Upper lobe of left lung (tissue), 6 donors: ENCODE measurements around the gene EEF2K. TPM values are rescaled to one million over a fixed set of nuclear protein-coding genes. Genes with fewer than 3 reads are reported as not detected.

Experiments
- ATAC-seq, 2 donors: fragments of 200-7000 bp; cut with Tn5 transposase; one replicate each; pipeline ENCODE4 v1.9.1; 2022; ENCODE audit warnings: mild to moderate bottlenecking in 2 of 2, moderate library complexity in 2 of 2; ENCODE audit not compliant: low FRiP score in 2 of 2
- DNase-seq, 2 donors: peaks; one replicate each; pipeline ENCODE4 v3.0.0-alpha.2; 2019 to 2020
- H3K27ac ChIP-seq, 4 donors: fragments of 200-600 bp; sonication (generic); one replicate each; pipeline ENCODE4 v1.5.1; 2016 to 2019
- H3K27me3 ChIP-seq, 4 donors: fragments of 200-600 bp; sonication (generic); one replicate each; pipeline ENCODE4 v1.5.1; 2017 to 2019
- H3K36me3 ChIP-seq, 4 donors: fragments of 200-600 bp; sonication (generic); one replicate each; pipeline ENCODE4 v1.5.1; 2016 to 2019
- H3K4me1 ChIP-seq, 4 donors: fragments of 200-600 bp; sonication (generic); one replicate each; pipeline ENCODE4 v1.5.1; 2018 to 2019
- H3K4me3 ChIP-seq, 4 donors: fragments of 200-600 bp; sonication (generic); one replicate each; pipeline ENCODE4 v1.5.1; 2017 to 2019; ENCODE audit warnings: mild to moderate bottlenecking in 2 of 4, moderate library complexity in 1 of 4
- H3K9me3 ChIP-seq, 4 donors: fragments of 200-600 bp; sonication (generic); one replicate each; pipeline ENCODE4 v1.5.1; 2018 to 2019
- EP300 ChIP-seq, 4 donors: sonication (generic); formaldehyde crosslinking; IDR thresholded peaks; one replicate each; pipeline ENCODE4 v1.5.1; 2017; ENCODE audit warnings: antibody characterized with exemption in 4 of 4, control low read depth in 2 of 4
- POLR2A ChIP-seq, 4 donors: fragments of 450-650 bp; IDR thresholded peaks; one replicate each; pipeline ENCODE4 v1.5.1; 2016 to 2017; ENCODE audit warnings: antibody characterized with exemption in 4 of 4, mild to moderate bottlenecking in 2 of 4
- POLR2AphosphoS5 ChIP-seq, 2 donors: sonication (generic); formaldehyde crosslinking; IDR thresholded peaks; one replicate each; pipeline ENCODE4 v1.5.1; 2017; ENCODE audit warnings: antibody characterized with exemption in 2 of 2
- WGBS, 2 donors: methylation state at CpG; one replicate each; pipeline ENCODE4 v1.1.5; 2017 to 2018; 5-methylcytosine and 5-hydroxymethylcytosine counted together
- total RNA-seq, 6 donors: library from RNA; depleted of rRNA in 4 of 6; stranded (reverse); fragments of >200 nt in 4 of 6; gene quantifications; one replicate each; pipeline versions ENCODE4 v1.1.0 to v1.2.1, GENCODE V29; 2016 to 2021
- TF ChIP-seq, protein P1 (sequence below), 6 experiments: fragments of 450-650 bp in 4 of 6; fragments of 200-600 bp in 2 of 6; sonication (generic) in 2 of 6; IDR thresholded peaks; one replicate each; pipeline ENCODE4 v1.5.1; 2016 to 2019; ENCODE audit warnings: antibody characterized with exemption in 6 of 6
- donor health status: DM: no; HTN: no; CAD: no; lungs with moderate emphysema.
- donor health status: DM: no; HTN: yes; CAD: no; lungs with severe emphysema.

Gene EEF2K
- total RNA-seq, 6 donors from 2014 or later = 16.9 to 48.2 (median 29.2) TPM

DNA sequence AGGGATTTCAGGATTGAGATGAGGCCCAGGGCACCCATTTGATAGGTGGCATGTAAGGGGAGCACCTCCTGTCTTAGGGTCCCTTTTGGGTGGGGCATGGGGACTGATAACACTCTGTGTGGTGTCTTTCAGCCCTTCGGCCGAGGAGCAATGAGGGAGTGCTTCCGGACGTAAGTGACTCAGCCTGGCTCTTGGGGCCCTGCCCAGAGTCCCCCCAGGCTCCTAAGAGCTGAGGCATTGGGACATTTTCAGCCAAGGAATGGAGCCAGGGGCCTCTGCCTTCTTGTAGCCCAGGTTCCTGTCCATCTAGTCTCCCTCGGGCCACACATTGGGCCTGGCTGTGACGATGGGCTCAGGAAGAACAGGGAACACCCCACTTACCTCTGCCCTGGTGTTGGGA is 44.4 kb downstream of the EEF2K start:
- Histone ChIP-seq H3K4me1 (no peaks in the 10 kb centered on the region), H3K27ac (no peak overlapping the region), H3K4me3 (no peak overlapping the region), H3K9me3 (no peaks in the 10 kb centered on the region), H3K27me3 (no peaks in the 10 kb centered on the region), H3K36me3 (peaks cover 18 to 93% (median 50%) of the 10 kb centered on the region in 4 donors)
- DNase-seq (no peak), ATAC-seq (peak in 1 of 2 donors; percentile 37)
- 95 to 97% methylated on average over 6 of the region's 6 CpGs for WGBS, 2 donors
- TF ChIP-seq EP300 (IDR thresholded peaks at IDR 0.05) = no peak
- TF ChIP-seq, protein P1, sequence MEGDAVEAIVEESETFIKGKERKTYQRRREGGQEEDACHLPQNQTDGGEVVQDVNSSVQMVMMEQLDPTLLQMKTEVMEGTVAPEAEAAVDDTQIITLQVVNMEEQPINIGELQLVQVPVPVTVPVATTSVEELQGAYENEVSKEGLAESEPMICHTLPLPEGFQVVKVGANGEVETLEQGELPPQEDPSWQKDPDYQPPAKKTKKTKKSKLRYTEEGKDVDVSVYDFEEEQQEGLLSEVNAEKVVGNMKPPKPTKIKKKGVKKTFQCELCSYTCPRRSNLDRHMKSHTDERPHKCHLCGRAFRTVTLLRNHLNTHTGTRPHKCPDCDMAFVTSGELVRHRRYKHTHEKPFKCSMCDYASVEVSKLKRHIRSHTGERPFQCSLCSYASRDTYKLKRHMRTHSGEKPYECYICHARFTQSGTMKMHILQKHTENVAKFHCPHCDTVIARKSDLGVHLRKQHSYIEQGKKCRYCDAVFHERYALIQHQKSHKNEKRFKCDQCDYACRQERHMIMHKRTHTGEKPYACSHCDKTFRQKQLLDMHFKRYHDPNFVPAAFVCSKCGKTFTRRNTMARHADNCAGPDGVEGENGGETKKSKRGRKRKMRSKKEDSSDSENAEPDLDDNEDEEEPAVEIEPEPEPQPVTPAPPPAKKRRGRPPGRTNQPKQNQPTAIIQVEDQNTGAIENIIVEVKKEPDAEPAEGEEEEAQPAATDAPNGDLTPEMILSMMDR (IDR thresholded peaks at IDR 0.05) = no peak
- TF ChIP-seq POLR2AphosphoS5 (IDR thresholded peaks at IDR 0.05) = no peak
- no peak for TF ChIP-seq POLR2A (IDR thresholded peaks at IDR 0.05)

DNA sequence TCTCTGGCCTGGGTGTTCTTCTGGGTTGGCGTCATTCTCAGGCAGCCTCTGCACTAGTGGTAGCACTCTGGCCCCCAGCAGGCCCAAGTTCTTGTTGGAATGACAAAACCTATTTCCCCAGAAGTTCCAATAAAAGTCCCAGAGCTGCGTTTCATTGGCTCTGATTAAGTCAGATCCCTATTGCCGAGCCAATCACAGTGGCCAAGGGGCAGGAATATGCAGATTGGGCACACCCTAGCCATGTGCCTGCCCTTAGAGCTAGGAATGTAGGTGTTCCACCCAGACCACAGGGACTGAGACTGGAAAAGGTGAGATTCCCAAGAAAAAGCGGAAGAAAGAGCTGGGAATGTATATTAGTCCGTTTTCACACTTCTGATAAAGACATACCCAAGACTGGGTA is 46.2 kb downstream of the EEF2K start:
- Histone ChIP-seq H3K36me3 (peaks cover 26 to 96% (median 61%) of the 10 kb centered on the region in 4 donors), H3K27me3 (no peaks in the 10 kb centered on the region)
- ATAC-seq = no peak

DNA sequence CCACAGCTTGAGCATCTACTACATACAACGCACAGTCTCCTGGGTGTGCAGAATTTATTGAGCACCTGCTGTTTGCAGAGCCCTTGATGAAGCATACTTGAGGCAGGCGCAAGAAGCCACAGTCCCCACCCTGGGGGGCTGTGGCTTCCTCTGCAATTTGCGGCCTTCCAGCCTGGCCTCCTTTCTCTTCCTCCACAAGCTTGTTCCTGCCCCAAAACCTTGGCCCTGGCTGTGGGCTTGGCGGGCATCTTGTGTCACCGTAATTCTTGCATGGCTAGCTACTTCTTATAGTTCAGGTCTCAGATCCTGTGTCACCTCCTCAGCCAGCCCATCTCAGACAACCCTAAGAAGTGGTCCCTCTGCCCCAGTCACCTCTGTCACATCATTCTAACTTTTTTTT is 47.2 kb downstream of the EEF2K start:
- Histone ChIP-seq H3K9me3 (no peaks in the 10 kb centered on the region), H3K36me3 (peaks cover 35 to 96% (median 70%) of the 10 kb centered on the region in 4 donors)
- WGBS, 2 donors = 95 to 97% methylated on average over 5 of the region's 5 CpGs

More for the DNA sequence above, 46.2 kb downstream of the EEF2K start:
- Histone ChIP-seq H3K27ac (no peak overlapping the region), H3K9me3 (no peaks in the 10 kb centered on the region), H3K4me3 (no peak overlapping the region), H3K4me1 (no peaks in the 10 kb centered on the region)
- 76 to 90% methylated on average over 5 of the region's 5 CpGs for WGBS, 2 donors
- DNase-seq = no peak
- TF ChIP-seq EP300 (IDR thresholded peaks at IDR 0.05) (no peak), POLR2A (IDR thresholded peaks at IDR 0.05) (no peak), POLR2AphosphoS5 (IDR thresholded peaks at IDR 0.05) (no peak)
- TF ChIP-seq, protein P1 (IDR thresholded peaks at IDR 0.05) = no peak

DNA sequence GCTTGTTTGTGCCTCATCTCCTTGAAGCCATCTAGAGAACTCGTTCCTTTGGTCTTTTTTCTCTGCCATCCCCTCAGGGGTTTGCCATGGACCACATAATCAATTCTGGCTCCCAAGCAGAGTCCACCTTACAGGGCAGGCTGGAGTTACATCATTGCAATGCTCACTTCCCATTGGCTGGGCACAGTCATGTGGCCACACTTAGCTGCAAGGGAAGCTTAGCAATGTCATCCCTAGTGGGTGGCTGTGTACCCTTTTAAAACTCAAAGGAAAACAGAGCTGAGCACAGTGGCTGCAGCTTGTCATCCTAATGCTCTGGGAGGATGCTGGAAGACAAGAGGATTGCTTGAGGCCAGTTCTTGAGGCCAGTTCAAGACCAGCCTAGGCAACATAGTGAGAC is 49.3 kb downstream of the EEF2K start:
- ATAC-seq = no peak
- Histone ChIP-seq H3K4me1 (no peaks in the 10 kb centered on the region), H3K27ac (no peak overlapping the region), H3K9me3 (no peaks in the 10 kb centered on the region), H3K4me3 (no peak overlapping the region), H3K36me3 (peaks cover 40 to 98% (median 80%) of the 10 kb centered on the region in 4 donors), H3K27me3 (no peaks in the 10 kb centered on the region)
- WGBS, 2 donors = 92 to 100% methylated on average over 1 of the region's 1 CpG
- TF ChIP-seq POLR2A (IDR thresholded peaks at IDR 0.05) (no peak), POLR2AphosphoS5 (IDR thresholded peaks at IDR 0.05) (no peak), EP300 (IDR thresholded peaks at IDR 0.05) (no peak)
- TF ChIP-seq, protein P1 (IDR thresholded peaks at IDR 0.05) = no peak
- no peak for DNase-seq

More for the DNA sequence above, 47.2 kb downstream of the EEF2K start:
- DNase-seq = no peak
- Histone ChIP-seq H3K27me3 (no peaks in the 10 kb centered on the region), H3K27ac (no peak overlapping the region), H3K4me3 (no peak overlapping the region), H3K4me1 (no peaks in the 10 kb centered on the region)
- no peak for ATAC-seq
- TF ChIP-seq EP300 (IDR thresholded peaks at IDR 0.05) (no peak), POLR2A (IDR thresholded peaks at IDR 0.05) (no peak), POLR2AphosphoS5 (IDR thresholded peaks at IDR 0.05) (no peak)
- TF ChIP-seq, protein P1 (IDR thresholded peaks at IDR 0.05) = no peak

DNA sequence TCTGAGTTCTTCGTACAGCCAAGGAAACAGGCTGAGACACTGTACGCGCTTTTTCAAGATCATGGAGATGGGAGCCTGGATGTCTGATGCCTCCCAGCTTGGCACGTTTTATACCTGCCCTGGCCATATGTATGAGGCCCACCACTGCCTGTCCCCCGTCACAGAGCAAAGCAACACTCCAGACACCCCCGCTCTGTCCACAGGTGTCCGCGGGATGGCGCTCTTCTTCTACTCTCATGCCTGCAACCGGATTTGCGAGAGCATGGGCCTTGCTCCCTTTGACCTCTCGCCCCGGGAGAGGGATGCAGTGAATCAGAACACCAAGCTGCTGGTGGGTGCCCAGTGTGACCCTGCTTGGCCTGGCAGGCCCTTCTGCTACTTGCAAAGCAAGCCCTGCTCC is 51.4 kb downstream of the EEF2K start:
- no peak overlapping the region for H3K4me3 ChIP-seq
- no peak for TF ChIP-seq POLR2AphosphoS5 (IDR thresholded peaks at IDR 0.05)
- TF ChIP-seq POLR2A (IDR thresholded peaks at IDR 0.05) = no peak
- no peaks in the 10 kb centered on the region for H3K27me3 ChIP-seq
- DNase-seq = peak in 1 of 2 donors; percentile 15
- ATAC-seq = no peak
- 97 to 98% methylated on average over 13 of the region's 13 CpGs for WGBS, 2 donors
- no peak overlapping the region for H3K27ac ChIP-seq
- no peaks in the 10 kb centered on the region for H3K4me1 ChIP-seq
- no peaks in the 10 kb centered on the region for H3K9me3 ChIP-seq
- peaks cover 29 to 98% (median 70%) of the 10 kb centered on the region in 4 donors for H3K36me3 ChIP-seq
